ENCODE results near the gene TBXAS1.

The TBXAS1 gene

DNA sequence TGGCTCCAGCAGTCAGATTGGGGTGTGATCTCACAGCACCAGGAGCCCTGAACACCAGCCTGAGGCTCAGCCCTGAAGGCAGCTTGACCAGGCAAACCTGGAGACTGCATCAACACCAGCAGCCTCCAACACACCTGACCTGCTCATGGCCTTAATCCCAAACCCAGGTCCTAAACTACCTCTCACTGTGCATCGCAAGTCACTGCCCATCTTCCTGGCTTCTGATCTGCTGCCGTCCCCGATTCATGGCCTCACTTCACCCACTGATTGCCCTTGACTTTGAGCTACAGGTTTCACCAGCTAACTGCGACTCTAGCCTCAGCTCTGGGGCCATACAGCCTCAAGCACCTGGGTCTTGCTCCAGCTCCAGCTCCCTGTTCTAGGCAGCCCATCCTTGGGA is 184.6 kb downstream of the TBXAS1 start:
- no peaks in the 10 kb centered on the region for H3K36me3 ChIP-seq (ENCODE audit: control insufficient read depth in 2 of 2, insufficient read depth in 1 of 2, low read length in 2 of 2)
- no peak overlapping the region for H3K4me3 ChIP-seq (ENCODE audit: low read depth, low read length)
- H3K27ac ChIP-seq (ENCODE audit: extremely low read depth, low read depth, low read length): no peak overlapping the region
- ChIA-PET POLR2A (no interaction called here), CTCF (interaction anchor here (0.9 to 1.4 kb wide), 2 partner anchors 12 to 65 kb away, joined by 3 read pairs; no protein-coding TSS in a partner anchor)
- no peaks in the 10 kb centered on the region for H3K9me3 ChIP-seq (ENCODE audit: control insufficient read depth, insufficient read depth, low read depth, low read length)
- H3K4me1 ChIP-seq (ENCODE audit: control insufficient read depth, insufficient read depth, low read length): no peaks in the 10 kb centered on the region
- TF ChIP-seq ZNF391 (tag by site-specific recombination; IDR thresholded peaks at IDR 0.05; ENCODE audit: borderline replicate concordance, low read depth) (no peak), ZNF302 (tag by site-specific recombination; IDR thresholded peaks at IDR 0.05; ENCODE audit: low read depth) (no peak), ZFP37 (tag by site-specific recombination; IDR thresholded peaks at IDR 0.05) (no peak)

DNA sequence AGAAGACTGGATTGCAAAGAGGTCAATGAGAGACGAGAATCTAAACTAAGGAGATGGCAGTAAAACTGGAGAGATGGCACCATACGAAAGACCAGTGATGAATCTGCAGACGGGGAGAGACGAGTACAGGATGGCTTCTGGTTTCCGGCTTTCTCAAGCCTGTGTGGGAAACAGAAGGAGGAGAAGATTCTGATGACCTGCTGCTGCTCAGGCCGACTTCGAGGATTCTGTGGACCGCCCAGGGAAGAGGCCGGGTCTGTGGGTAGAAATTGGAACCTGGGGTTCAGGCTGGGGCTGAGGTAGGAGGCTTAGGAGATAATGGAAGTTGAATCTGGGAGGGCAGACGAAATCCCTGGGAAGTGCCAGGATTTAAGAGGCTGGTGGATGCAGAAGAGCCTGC is 185.1 kb downstream of the TBXAS1 start:
- Histone ChIP-seq H3K4me3 (ENCODE audit: low read depth, low read length) (no peak overlapping the region), H3K27ac (ENCODE audit: extremely low read depth, low read depth, low read length) (no peak overlapping the region), H3K9me3 (ENCODE audit: control insufficient read depth, insufficient read depth, low read depth, low read length) (no peaks in the 10 kb centered on the region), H3K4me1 (ENCODE audit: control insufficient read depth, insufficient read depth, low read length) (no peaks in the 10 kb centered on the region), H3K36me3 (ENCODE audit: control insufficient read depth in 2 of 2, insufficient read depth in 1 of 2, low read length in 2 of 2) (no peaks in the 10 kb centered on the region)
- TF ChIP-seq ZBTB1 (tag by site-specific recombination; IDR thresholded peaks at IDR 0.05): no peak
- no peak for TF ChIP-seq ZNF549 (tag by site-specific recombination; IDR thresholded peaks at IDR 0.05)
- TF ChIP-seq ZNF223 (tag by site-specific recombination; IDR thresholded peaks at IDR 0.05): no peak
- TF ChIP-seq ZNF416 (tag by site-specific recombination; IDR thresholded peaks at IDR 0.05): no peak
- TF ChIP-seq KLF10 (tag by site-specific recombination; IDR thresholded peaks at IDR 0.05): no peak
- TF ChIP-seq, protein P1, sequence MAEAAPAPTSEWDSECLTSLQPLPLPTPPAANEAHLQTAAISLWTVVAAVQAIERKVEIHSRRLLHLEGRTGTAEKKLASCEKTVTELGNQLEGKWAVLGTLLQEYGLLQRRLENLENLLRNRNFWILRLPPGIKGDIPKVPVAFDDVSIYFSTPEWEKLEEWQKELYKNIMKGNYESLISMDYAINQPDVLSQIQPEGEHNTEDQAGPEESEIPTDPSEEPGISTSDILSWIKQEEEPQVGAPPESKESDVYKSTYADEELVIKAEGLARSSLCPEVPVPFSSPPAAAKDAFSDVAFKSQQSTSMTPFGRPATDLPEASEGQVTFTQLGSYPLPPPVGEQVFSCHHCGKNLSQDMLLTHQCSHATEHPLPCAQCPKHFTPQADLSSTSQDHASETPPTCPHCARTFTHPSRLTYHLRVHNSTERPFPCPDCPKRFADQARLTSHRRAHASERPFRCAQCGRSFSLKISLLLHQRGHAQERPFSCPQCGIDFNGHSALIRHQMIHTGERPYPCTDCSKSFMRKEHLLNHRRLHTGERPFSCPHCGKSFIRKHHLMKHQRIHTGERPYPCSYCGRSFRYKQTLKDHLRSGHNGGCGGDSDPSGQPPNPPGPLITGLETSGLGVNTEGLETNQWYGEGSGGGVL (tag by site-specific recombination; IDR thresholded peaks at IDR 0.05): no peak
- TF ChIP-seq, protein P2, sequence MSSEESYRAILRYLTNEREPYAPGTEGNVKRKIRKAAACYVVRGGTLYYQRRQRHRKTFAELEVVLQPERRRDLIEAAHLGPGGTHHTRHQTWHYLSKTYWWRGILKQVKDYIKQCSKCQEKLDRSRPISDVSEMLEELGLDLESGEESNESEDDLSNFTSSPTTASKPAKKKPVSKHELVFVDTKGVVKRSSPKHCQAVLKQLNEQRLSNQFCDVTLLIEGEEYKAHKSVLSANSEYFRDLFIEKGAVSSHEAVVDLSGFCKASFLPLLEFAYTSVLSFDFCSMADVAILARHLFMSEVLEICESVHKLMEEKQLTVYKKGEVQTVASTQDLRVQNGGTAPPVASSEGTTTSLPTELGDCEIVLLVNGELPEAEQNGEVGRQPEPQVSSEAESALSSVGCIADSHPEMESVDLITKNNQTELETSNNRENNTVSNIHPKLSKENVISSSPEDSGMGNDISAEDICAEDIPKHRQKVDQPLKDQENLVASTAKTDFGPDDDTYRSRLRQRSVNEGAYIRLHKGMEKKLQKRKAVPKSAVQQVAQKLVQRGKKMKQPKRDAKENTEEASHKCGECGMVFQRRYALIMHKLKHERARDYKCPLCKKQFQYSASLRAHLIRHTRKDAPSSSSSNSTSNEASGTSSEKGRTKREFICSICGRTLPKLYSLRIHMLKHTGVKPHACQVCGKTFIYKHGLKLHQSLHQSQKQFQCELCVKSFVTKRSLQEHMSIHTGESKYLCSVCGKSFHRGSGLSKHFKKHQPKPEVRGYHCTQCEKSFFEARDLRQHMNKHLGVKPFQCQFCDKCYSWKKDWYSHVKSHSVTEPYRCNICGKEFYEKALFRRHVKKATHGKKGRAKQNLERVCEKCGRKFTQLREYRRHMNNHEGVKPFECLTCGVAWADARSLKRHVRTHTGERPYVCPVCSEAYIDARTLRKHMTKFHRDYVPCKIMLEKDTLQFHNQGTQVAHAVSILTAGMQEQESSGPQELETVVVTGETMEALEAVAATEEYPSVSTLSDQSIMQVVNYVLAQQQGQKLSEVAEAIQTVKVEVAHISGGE (tag by site-specific recombination; conservative IDR thresholded peaks at IDR 0.05; ENCODE audit: low read depth): no peak
- no peak for TF ChIP-seq ZBTB20 (tag by site-specific recombination; IDR thresholded peaks at IDR 0.05)
- no peak for TF ChIP-seq ZNF311 (tag by site-specific recombination; IDR thresholded peaks at IDR 0.05; ENCODE audit: borderline replicate concordance)
- TF ChIP-seq ZNF530 (tag by site-specific recombination; IDR thresholded peaks at IDR 0.05; ENCODE audit: low read depth): no peak
- TF ChIP-seq, protein P3, sequence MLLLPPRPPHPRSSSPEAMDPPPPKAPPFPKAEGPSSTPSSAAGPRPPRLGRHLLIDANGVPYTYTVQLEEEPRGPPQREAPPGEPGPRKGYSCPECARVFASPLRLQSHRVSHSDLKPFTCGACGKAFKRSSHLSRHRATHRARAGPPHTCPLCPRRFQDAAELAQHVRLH (tag by site-specific recombination; IDR thresholded peaks at IDR 0.05): no peak
- TF ChIP-seq, protein P4, sequence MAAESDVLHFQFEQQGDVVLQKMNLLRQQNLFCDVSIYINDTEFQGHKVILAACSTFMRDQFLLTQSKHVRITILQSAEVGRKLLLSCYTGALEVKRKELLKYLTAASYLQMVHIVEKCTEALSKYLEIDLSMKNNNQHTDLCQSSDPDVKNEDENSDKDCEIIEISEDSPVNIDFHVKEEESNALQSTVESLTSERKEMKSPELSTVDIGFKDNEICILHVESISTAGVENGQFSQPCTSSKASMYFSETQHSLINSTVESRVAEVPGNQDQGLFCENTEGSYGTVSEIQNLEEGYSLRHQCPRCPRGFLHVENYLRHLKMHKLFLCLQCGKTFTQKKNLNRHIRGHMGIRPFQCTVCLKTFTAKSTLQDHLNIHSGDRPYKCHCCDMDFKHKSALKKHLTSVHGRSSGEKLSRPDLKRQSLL (tag by site-specific recombination; IDR thresholded peaks at IDR 0.05): no peak
- POLR2A ChIA-PET: no interaction called here
- CTCF ChIA-PET: interaction anchor here (0.9 to 1.4 kb wide), 2 partner anchors 12 to 65 kb away, joined by 3 read pairs; no protein-coding TSS in a partner anchor

DNA sequence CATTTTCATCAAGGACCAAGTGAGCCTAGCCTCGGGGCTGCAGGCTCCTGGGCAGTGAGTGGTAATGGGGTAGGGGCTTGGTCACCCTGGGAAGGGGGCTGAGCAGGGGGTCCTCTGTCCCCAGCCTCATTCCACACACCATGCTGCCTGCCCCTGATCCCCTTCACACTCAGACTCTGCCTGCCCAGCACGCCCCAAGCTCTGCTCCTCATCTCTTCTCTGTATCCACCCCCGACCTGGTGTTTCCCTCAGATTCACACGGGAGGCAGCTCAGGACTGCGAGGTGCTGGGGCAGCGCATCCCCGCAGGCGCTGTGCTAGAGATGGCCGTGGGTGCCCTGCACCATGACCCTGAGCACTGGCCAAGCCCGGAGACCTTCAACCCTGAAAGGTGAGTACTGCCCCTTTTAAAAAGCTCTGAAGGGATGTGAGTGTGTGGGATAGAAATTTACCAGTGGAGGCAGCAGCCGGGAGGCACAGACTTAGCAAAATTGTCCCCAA is 186.5 kb downstream of the TBXAS1 start:
- CTCF ChIA-PET: interaction anchor here (0.6 to 1.2 kb wide), 2 partner anchors 9 to 489 kb away, joined by 3 to 7 read pairs; no protein-coding TSS in a partner anchor
- Histone ChIP-seq H3K27ac (ENCODE audit: extremely low read depth, low read depth, low read length) (no peak overlapping the region), H3K4me3 (ENCODE audit: low read depth, low read length) (no peak overlapping the region), H3K4me1 (ENCODE audit: control insufficient read depth, insufficient read depth, low read length) (no peaks in the 10 kb centered on the region), H3K36me3 (ENCODE audit: control insufficient read depth in 2 of 2, insufficient read depth in 1 of 2, low read length in 2 of 2) (no peaks in the 10 kb centered on the region), H3K9me3 (ENCODE audit: control insufficient read depth, insufficient read depth, low read depth, low read length) (no peaks in the 10 kb centered on the region)
- POLR2A ChIA-PET: no interaction called here
- TF ChIP-seq ZNF785 (tag by site-specific recombination; IDR thresholded peaks at IDR 0.05) (no peak), EGR2 (tag by site-specific recombination; IDR thresholded peaks at IDR 0.05; ENCODE audit: low read depth) (no peak)
